DMS153 treated with DMSO at 0.1 percent for 48 hours (cell line): ENCODE data around the gene GUSB.
"Not testable (repeated sequence)": the region's sequence is repeated elsewhere in the genome, so short reads cannot be mapped to it uniquely, and the experiment has no call there.

Source experiments
- DNase-seq: peaks from one replicate; lab custom pipeline; 2025; ENCODE audit not compliant: unreplicated experiment; lab: John Stamatoyannopoulos, UW

The GUSB gene

GRCh38 chr7:65975814-65976445, 6.1 kb downstream of the GUSB start:
- no peak for DNase-seq

GRCh38 chr7:65974876-65975275, 7.1 kb downstream of the GUSB start:
- no peak for DNase-seq

GRCh38 chr7:65974191-65974801, 7.7 kb downstream of the GUSB start:
- no peak for DNase-seq

- no peak for DNase-seq
Observed at GRCh38 chr7:65972976-65973375, 9.0 kb downstream of the GUSB start.

GRCh38 chr7:65971021-65971420, 11.0 kb downstream of the GUSB start:
- DNase-seq = no peak

GRCh38 chr7:65968256-65969185, 13.5 kb downstream of the GUSB start:
- no peak for DNase-seq

GRCh38 chr7:65967361-65968155, 14.5 kb downstream of the GUSB start:
- DNase-seq = no peak

GRCh38 chr7:65966146-65966545, 15.9 kb downstream of the GUSB start:
- DNase-seq = no peak

- not testable (repeated sequence) for DNase-seq
Observed at GRCh38 chr7:65964671-65965070, 17.3 kb downstream of the GUSB start.

GRCh38 chr7:65962033-65962432, 20.0 kb downstream of the GUSB start:
- no peak for DNase-seq

GRCh38 chr7:65960351-65961074, 21.5 kb downstream of the GUSB start:
- DNase-seq = no peak

- DNase-seq = no peak
Observed at GRCh38 chr7:65955718-65956117, 26.3 kb downstream of the GUSB start.

- DNase-seq = no peak
Observed at GRCh38 chr7:65953890-65954450, 28.0 kb downstream of the GUSB start.

GRCh38 chr7:65953001-65953720, 28.9 kb downstream of the GUSB start:
- no peak for DNase-seq

- no peak for DNase-seq
Observed at GRCh38 chr7:65951837-65952578, 30.0 kb downstream of the GUSB start.

- no peak for DNase-seq
Observed at GRCh38 chr7:65946904-65947303, 35.1 kb downstream of the GUSB start.

- not testable (repeated sequence) for DNase-seq
Observed at GRCh38 chr7:65945787-65946186, 36.2 kb downstream of the GUSB start.

GRCh38 chr7:65938336-65938895, 43.6 kb downstream of the GUSB start:
- no peak for DNase-seq
